Liver (tissue), 3 donors: ENCODE measurements around the gene BTF3.

Experiments
- ATF3 ChIP-seq: IDR thresholded peaks from 2 replicates; pipeline ENCODE4 v1.6.1; 2016; ENCODE audit warnings: antibody characterized with exemption
- EGR1 ChIP-seq, 2 donors: IDR thresholded peaks; 2 replicates each; pipeline ENCODE4 v1.6.1; 2016 to 2018; ENCODE audit warnings: antibody characterized with exemption in 2 of 2, low read depth in 2 of 2
- FOXA1 ChIP-seq: IDR thresholded peaks from 2 replicates; pipeline ENCODE4 v1.6.1; 2016; ENCODE audit warnings: antibody characterized with exemption
- FOXA2 ChIP-seq: IDR thresholded peaks from 2 replicates; pipeline ENCODE4 v1.6.1; 2016; ENCODE audit warnings: antibody characterized with exemption
- GABPA ChIP-seq, 2 donors: IDR thresholded peaks in 1 of 2; conservative IDR thresholded peaks in 1 of 2; 2 replicates each; pipeline ENCODE4 v1.6.1; 2016; ENCODE audit warnings: antibody characterized with exemption in 2 of 2, mild to moderate bottlenecking in 1 of 2, moderate library complexity in 1 of 2
- JUND ChIP-seq, 2 donors: IDR thresholded peaks; 2 replicates each; pipeline ENCODE4 v1.6.1; 2016; ENCODE audit warnings: antibody characterized with exemption in 2 of 2
- NR2F2 ChIP-seq: IDR thresholded peaks from 2 replicates; pipeline ENCODE4 v1.6.1; 2016; ENCODE audit warnings: antibody characterized with exemption
- RAD21 ChIP-seq, 2 donors: IDR thresholded peaks; 2 replicates each; pipeline ENCODE4 v1.6.1; 2016; ENCODE audit warnings: antibody characterized with exemption in 2 of 2, mild to moderate bottlenecking in 2 of 2
- REST ChIP-seq: IDR thresholded peaks from 2 replicates; pipeline ENCODE4 v1.6.1; 2016; ENCODE audit warnings: antibody characterized with exemption, mild to moderate bottlenecking
- SP1 ChIP-seq: IDR thresholded peaks from 2 replicates; pipeline ENCODE4 v1.6.1; 2018; ENCODE audit warnings: antibody characterized with exemption, mild to moderate bottlenecking
- TAF1 ChIP-seq: conservative IDR thresholded peaks from 2 replicates; pipeline ENCODE4 v1.6.1; 2016; ENCODE audit warnings: antibody characterized with exemption, mild to moderate bottlenecking
- YY1 ChIP-seq: IDR thresholded peaks from 2 replicates; pipeline ENCODE4 v1.6.1; 2016; ENCODE audit warnings: antibody characterized with exemption, mild to moderate bottlenecking
- TF ChIP-seq, protein P1 (sequence below): fragments of 150-350 bp; IDR thresholded peaks from 2 replicates; pipeline ENCODE4 v1.5.1; 2017; ENCODE audit warnings: improper control_type of control experiment, low read depth, low read length; ENCODE audit not compliant: missing input control
- TF ChIP-seq, protein P2 (sequence below): IDR thresholded peaks from 2 replicates; pipeline ENCODE4 v1.6.1; 2016; ENCODE audit warnings: antibody characterized with exemption
- donor health status: healthy.
- donor health status: healthy.

DNA sequence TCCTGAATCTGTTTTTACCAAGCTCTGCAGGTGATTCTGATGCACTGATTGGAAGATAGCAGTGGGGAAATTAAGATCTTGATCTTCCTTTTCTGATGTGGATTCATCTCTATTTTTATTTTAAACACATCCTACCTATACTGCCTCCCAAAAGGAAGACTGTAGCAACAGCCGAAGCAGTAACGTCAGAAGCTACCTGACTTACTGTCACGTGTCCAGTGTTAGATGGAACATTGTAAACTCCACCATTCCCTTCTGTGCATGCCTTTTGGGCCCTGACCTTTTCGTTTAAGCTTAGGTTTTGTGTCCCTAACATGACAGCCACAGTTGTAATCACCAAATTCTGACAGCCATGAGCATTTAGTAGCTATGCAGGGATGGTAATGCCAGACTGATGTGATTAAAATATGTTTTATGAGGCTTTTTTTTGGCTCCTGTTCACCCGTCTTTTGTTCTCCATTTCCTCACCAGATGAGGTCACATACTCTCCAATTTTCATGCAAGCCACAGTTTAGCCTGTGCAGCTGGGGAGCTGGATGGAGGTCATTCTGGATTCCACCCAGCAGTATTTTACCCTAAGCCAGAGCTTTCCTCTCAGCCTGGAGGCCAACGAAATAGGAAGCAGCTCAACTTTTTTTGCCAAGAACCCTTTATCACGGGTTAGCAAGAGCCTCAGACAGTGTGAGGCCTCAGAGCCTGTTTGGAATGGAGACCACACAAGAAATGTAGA lies 34.1 kb upstream of the BTF3 start:
- TF ChIP-seq, protein P1, sequence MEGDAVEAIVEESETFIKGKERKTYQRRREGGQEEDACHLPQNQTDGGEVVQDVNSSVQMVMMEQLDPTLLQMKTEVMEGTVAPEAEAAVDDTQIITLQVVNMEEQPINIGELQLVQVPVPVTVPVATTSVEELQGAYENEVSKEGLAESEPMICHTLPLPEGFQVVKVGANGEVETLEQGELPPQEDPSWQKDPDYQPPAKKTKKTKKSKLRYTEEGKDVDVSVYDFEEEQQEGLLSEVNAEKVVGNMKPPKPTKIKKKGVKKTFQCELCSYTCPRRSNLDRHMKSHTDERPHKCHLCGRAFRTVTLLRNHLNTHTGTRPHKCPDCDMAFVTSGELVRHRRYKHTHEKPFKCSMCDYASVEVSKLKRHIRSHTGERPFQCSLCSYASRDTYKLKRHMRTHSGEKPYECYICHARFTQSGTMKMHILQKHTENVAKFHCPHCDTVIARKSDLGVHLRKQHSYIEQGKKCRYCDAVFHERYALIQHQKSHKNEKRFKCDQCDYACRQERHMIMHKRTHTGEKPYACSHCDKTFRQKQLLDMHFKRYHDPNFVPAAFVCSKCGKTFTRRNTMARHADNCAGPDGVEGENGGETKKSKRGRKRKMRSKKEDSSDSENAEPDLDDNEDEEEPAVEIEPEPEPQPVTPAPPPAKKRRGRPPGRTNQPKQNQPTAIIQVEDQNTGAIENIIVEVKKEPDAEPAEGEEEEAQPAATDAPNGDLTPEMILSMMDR, result no peak
- no peak for TF ChIP-seq REST
- no peak for TF ChIP-seq TAF1
- TF ChIP-seq EGR1 (IDR thresholded peaks at IDR 0.05; ENCODE audit: low read depth in 2 of 2), result no peak
- no peak for TF ChIP-seq FOXA2
- no peak for TF ChIP-seq ATF3
- TF ChIP-seq NR2F2, result no peak
- no peak for TF ChIP-seq YY1
- TF ChIP-seq, protein P2, sequence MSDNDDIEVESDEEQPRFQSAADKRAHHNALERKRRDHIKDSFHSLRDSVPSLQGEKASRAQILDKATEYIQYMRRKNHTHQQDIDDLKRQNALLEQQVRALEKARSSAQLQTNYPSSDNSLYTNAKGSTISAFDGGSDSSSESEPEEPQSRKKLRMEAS, result no peak
- no peak for TF ChIP-seq SP1
- no peak for TF ChIP-seq RAD21 (IDR thresholded peaks at IDR 0.05)
- no peak for TF ChIP-seq JUND (IDR thresholded peaks at IDR 0.05)
- no peak for TF ChIP-seq FOXA1
- no peak for TF ChIP-seq GABPA (IDR thresholded peaks at IDR 0.05 in 1 of 2, conservative IDR thresholded peaks at IDR 0.05 in 1 of 2)
